ENCODE data around the gene LAMB3.

DNA sequence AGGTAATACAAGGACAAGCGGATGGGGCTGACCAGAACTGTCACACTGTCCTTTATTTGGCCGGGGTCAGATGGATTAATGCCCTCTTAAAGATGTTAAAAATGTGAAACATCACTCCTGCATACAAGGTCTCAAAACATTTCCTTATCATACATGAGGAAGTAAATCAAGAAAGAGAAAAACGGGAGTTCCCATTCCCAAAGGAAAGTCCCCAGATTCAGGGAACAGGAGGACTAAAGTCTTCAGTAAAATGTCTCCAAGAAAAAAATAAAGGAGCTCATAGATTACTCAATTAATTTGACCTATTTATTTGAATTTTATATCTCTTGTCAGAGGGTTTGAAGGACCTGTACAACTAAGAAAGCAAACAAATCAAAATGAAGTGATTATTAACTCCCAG lies 39.0 kb upstream of the LAMB3 start:
- TF ChIP-seq, protein P1, sequence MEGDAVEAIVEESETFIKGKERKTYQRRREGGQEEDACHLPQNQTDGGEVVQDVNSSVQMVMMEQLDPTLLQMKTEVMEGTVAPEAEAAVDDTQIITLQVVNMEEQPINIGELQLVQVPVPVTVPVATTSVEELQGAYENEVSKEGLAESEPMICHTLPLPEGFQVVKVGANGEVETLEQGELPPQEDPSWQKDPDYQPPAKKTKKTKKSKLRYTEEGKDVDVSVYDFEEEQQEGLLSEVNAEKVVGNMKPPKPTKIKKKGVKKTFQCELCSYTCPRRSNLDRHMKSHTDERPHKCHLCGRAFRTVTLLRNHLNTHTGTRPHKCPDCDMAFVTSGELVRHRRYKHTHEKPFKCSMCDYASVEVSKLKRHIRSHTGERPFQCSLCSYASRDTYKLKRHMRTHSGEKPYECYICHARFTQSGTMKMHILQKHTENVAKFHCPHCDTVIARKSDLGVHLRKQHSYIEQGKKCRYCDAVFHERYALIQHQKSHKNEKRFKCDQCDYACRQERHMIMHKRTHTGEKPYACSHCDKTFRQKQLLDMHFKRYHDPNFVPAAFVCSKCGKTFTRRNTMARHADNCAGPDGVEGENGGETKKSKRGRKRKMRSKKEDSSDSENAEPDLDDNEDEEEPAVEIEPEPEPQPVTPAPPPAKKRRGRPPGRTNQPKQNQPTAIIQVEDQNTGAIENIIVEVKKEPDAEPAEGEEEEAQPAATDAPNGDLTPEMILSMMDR (IDR thresholded peaks at IDR 0.05): no peak
- no peak for TF ChIP-seq POLR2AphosphoS5 (IDR thresholded peaks at IDR 0.05)

All from upper lobe of left lung (tissue), 4 donors.